Immature natural killer cell (primary cell): Measurements from ENCODE around the gene UTS2R. TPM values are rescaled to one million over a fixed set of nuclear protein-coding genes. Genes with fewer than 3 reads are reported as not detected.
A peak's percentile ranks its signal among the peaks of the same experiment; 100 is the strongest.

Experiments used
- DNase-seq, 3 donors: peaks; one replicate each; pipeline ENCODE4 v3.0.0; 2022; ENCODE audit warnings: mixed read lengths in 1 of 3
- H3K27ac Mint-ChIP-seq, 6 donors: one replicate each; pipeline ENCODE4 v1.8.0; 2020; ENCODE audit warnings: mixed read lengths in 6 of 6, mild to moderate bottlenecking in 5 of 6, inconsistent platforms in 4 of 6, moderate library complexity in 3 of 6
- H3K27me3 Mint-ChIP-seq, 3 donors: one replicate each; pipeline ENCODE4 v1.8.0; 2020 to 2021; ENCODE audit warnings: low read depth in 3 of 3, mild to moderate bottlenecking in 3 of 3, mixed read lengths in 3 of 3, moderate library complexity in 3 of 3, inconsistent platforms in 1 of 3
- H3K36me3 Mint-ChIP-seq, 3 donors: one replicate each; pipeline ENCODE4 v1.8.0; 2020; ENCODE audit warnings: mixed read lengths in 3 of 3, inconsistent platforms in 2 of 3, mild to moderate bottlenecking in 2 of 3
- H3K4me1 Mint-ChIP-seq, 2 donors: one replicate each; pipeline ENCODE4 v1.8.0; 2020; ENCODE audit warnings: inconsistent platforms in 2 of 2, mild to moderate bottlenecking in 2 of 2, mixed read lengths in 2 of 2, moderate library complexity in 1 of 2
- H3K4me3 Mint-ChIP-seq, 5 donors: one replicate each; pipeline ENCODE4 v1.8.0; 2020; ENCODE audit warnings: mild to moderate bottlenecking in 5 of 5, mixed read lengths in 5 of 5, inconsistent platforms in 3 of 5, moderate library complexity in 3 of 5
- H3K9me3 Mint-ChIP-seq, 6 donors: one replicate each; pipeline ENCODE4 v1.8.0; 2020; ENCODE audit warnings: mild to moderate bottlenecking in 6 of 6, mixed read lengths in 6 of 6, inconsistent platforms in 4 of 6, moderate library complexity in 3 of 6
- polyA plus RNA-seq, 3 donors: library from polyadenylated mRNA; unstranded; fragments of 300-500 nt; fragmentation: Illumina TruSeq; gene quantifications; one replicate each; pipeline ENCODE4 v1.2.3, GENCODE V29; 2021

The UTS2R gene
- polyA plus RNA-seq, 3 donors from 2014 or later, result not detected

- Mint-ChIP-seq H3K9me3 (no peaks in the 10 kb centered on the region), H3K27ac (no peak overlapping the region), H3K27me3 (peaks cover 0 to 8% (median 6%) of the 10 kb centered on the region in 3 donors), H3K36me3 (no peaks in the 10 kb centered on the region), H3K4me3 (no peak overlapping the region), H3K4me1 (peaks cover 17 to 19% of the 10 kb centered on the region in 2 donors)
- DNase-seq, result no peak
These were observed 41.0 kb upstream of the UTS2R start for GRCh38 chr17:82330322-82331239.

GRCh38 chr17:82331345-82331939 is 40.1 kb upstream of the UTS2R start:
- H3K4me1 Mint-ChIP-seq, result peaks cover 19% of the 10 kb centered on the region in 2 donors
- peaks cover 0 to 8% (median 6%) of the 10 kb centered on the region in 3 donors for H3K27me3 Mint-ChIP-seq
- no peaks in the 10 kb centered on the region for H3K36me3 Mint-ChIP-seq

GRCh38 chr17:82332669-82333278 is 38.8 kb upstream of the UTS2R start:
- Mint-ChIP-seq H3K9me3 (no peaks in the 10 kb centered on the region), H3K36me3 (no peaks in the 10 kb centered on the region), H3K27ac (peak overlapping the region in 2 of 6 donors; percentile 61 to 81), H3K4me1 (peaks cover 19% of the 10 kb centered on the region in 2 donors), H3K27me3 (peaks cover 0 to 8% (median 6%) of the 10 kb centered on the region in 3 donors), H3K4me3 (peak overlapping the region; percentile 71 to 85 (median 82))
- peak; percentile 34 to 47 (median 40) for DNase-seq

More at GRCh38 chr17:82331345-82331939, 40.1 kb upstream of the UTS2R start:
- Mint-ChIP-seq H3K27ac (no peak overlapping the region), H3K9me3 (no peaks in the 10 kb centered on the region), H3K4me3 (peak overlapping the region in 2 of 5 donors; percentile 48 to 54)
- no peak for DNase-seq

- Mint-ChIP-seq H3K4me3 (peak within 1 kb of the TSS; percentile 93 to 99 (median 98)), H3K4me1 (peaks cover 19% of the 10 kb centered on the region in 2 donors), H3K36me3 (no peaks in the 10 kb centered on the region), H3K9me3 (no peaks in the 10 kb centered on the region), H3K27ac (peak within 1 kb of the TSS in 5 of 6 donors; percentile 14 to 96 (median 81)), H3K27me3 (peaks cover 0 to 10% (median 6%) of the 10 kb centered on the region in 3 donors)
- DNase-seq, result no peak
These were observed 38.0 kb upstream of the UTS2R start, which contains the start of gene SECTM1 for GRCh38 chr17:82333279-82334171. Gene SECTM1, minus strand, starts transcription at chr17:82333766. Its CDS starts 6,526 bp downstream, at chr17:82327240.

GRCh38 chr17:82334204-82334621 is 37.4 kb upstream of the UTS2R start:
- peak overlapping the region in 3 of 6 donors; percentile 14 to 96 (median 64) for H3K27ac Mint-ChIP-seq
- no peaks in the 10 kb centered on the region for H3K36me3 Mint-ChIP-seq
- H3K9me3 Mint-ChIP-seq, result no peaks in the 10 kb centered on the region
- H3K4me3 Mint-ChIP-seq, result peak overlapping the region; percentile 93 to 99 (median 98)
- peaks cover 0 to 10% (median 5%) of the 10 kb centered on the region in 3 donors for H3K27me3 Mint-ChIP-seq
- peaks cover 19% of the 10 kb centered on the region in 2 donors for H3K4me1 Mint-ChIP-seq
- no peak for DNase-seq

GRCh38 chr17:82334622-82335394 is 36.8 kb upstream of the UTS2R start:
- peaks cover 0 to 10% (median 4%) of the 10 kb centered on the region in 3 donors for H3K27me3 Mint-ChIP-seq
- peak overlapping the region; percentile 93 to 99 (median 98) for H3K4me3 Mint-ChIP-seq
- H3K4me1 Mint-ChIP-seq, result peaks cover 19% of the 10 kb centered on the region in 2 donors
- peak in 2 of 3 donors; percentile 25 to 35 for DNase-seq
- H3K36me3 Mint-ChIP-seq, result no peaks in the 10 kb centered on the region
- H3K27ac Mint-ChIP-seq, result peak overlapping the region; percentile 82 to 97 (median 92)
- H3K9me3 Mint-ChIP-seq, result no peaks in the 10 kb centered on the region

GRCh38 chr17:82338858-82339633 is 32.5 kb upstream of the UTS2R start:
- H3K27me3 Mint-ChIP-seq, result peaks cover 2 to 7% (median 4%) of the 10 kb centered on the region in 3 donors
- no peak overlapping the region for H3K27ac Mint-ChIP-seq
- no peak overlapping the region for H3K4me3 Mint-ChIP-seq
- no peaks in the 10 kb centered on the region for H3K36me3 Mint-ChIP-seq
- H3K4me1 Mint-ChIP-seq, result peaks cover 11 to 15% of the 10 kb centered on the region in 2 donors
- no peak for DNase-seq
- H3K9me3 Mint-ChIP-seq, result no peaks in the 10 kb centered on the region

GRCh38 chr17:82339634-82340580 is 31.7 kb upstream of the UTS2R start:
- Mint-ChIP-seq H3K9me3 (no peaks in the 10 kb centered on the region), H3K4me1 (peaks cover 7 to 9% of the 10 kb centered on the region in 2 donors), H3K27me3 (peaks cover 2 to 4% (median 3%) of the 10 kb centered on the region in 3 donors), H3K4me3 (no peak overlapping the region), H3K36me3 (no peaks in the 10 kb centered on the region), H3K27ac (peak overlapping the region in 1 of 6 donors; percentile 34)
- DNase-seq, result no peak

GRCh38 chr17:82342361-82343079 is 29.0 kb upstream of the UTS2R start:
- H3K27me3 Mint-ChIP-seq, result peaks cover 0 to 2% (median 1%) of the 10 kb centered on the region in 3 donors
- no peak overlapping the region for H3K27ac Mint-ChIP-seq
- H3K4me1 Mint-ChIP-seq, result peaks cover 6 to 7% of the 10 kb centered on the region in 2 donors
- H3K36me3 Mint-ChIP-seq, result no peaks in the 10 kb centered on the region
- no peak for DNase-seq
- no peak overlapping the region for H3K4me3 Mint-ChIP-seq
- H3K9me3 Mint-ChIP-seq, result no peaks in the 10 kb centered on the region

GRCh38 chr17:82343560-82343959 is 28.0 kb upstream of the UTS2R start:
- H3K27ac Mint-ChIP-seq, result no peak overlapping the region
- H3K9me3 Mint-ChIP-seq, result no peaks in the 10 kb centered on the region
- peaks cover 6 to 7% of the 10 kb centered on the region in 2 donors for H3K4me1 Mint-ChIP-seq
- no peak overlapping the region for H3K4me3 Mint-ChIP-seq
- H3K27me3 Mint-ChIP-seq, result peaks cover 0 to 3% (median 0%) of the 10 kb centered on the region in 3 donors
- H3K36me3 Mint-ChIP-seq, result no peaks in the 10 kb centered on the region
- no peak for DNase-seq
